Left lung (tissue), 10 donors: ENCODE results near the gene DPF1. TPM values are rescaled to one million over a fixed set of nuclear protein-coding genes. Genes with fewer than 3 reads are reported as not detected.

Experiments used
- ATAC-seq: fragments of 200-7000 bp; cut with Tn5 transposase; one replicate; pipeline ENCODE4 v1.9.1; 2020; ENCODE audit warnings: moderate library complexity
- DNase-seq, 4 donors: peaks; one replicate each; pipeline ENCODE4 v3.0.0-alpha.2; 2013 to 2020
- H3K27ac ChIP-seq, 2 donors: fragments of 200-600 bp; sonication (generic) in 1 of 2; one replicate each; pipeline versions ENCODE4 v1.5.0 to v1.8.0; 2020 to 2021
- H3K27me3 ChIP-seq, 2 donors: fragments of 200-600 bp; sonication (generic) in 1 of 2; one replicate each; pipeline versions ENCODE4 v1.5.0 to v1.8.0; 2020 to 2021
- H3K36me3 ChIP-seq, 2 donors: fragments of 200-600 bp; sonication (generic) in 1 of 2; one replicate each; pipeline versions ENCODE4 v1.5.0 to v1.8.0; 2020 to 2021
- H3K4me1 ChIP-seq, 2 donors: fragments of 200-600 bp; one replicate each; pipeline ENCODE4 v1.8.0; 2021
- H3K4me3 ChIP-seq, 2 donors: fragments of 200-600 bp; sonication (generic) in 1 of 2; one replicate each; pipeline versions ENCODE4 v1.5.0 to v1.8.0; 2020 to 2021; ENCODE audit warnings: mild to moderate bottlenecking in 1 of 2
- H3K9me3 ChIP-seq, 2 donors: fragments of 200-600 bp; sonication (generic) in 1 of 2; one replicate each; pipeline versions ENCODE4 v1.5.0 to v1.8.0; 2020 to 2021
- intact Hi-C, 2 donors: fragments of 100-400 bp; cut with DNase I; formaldehyde crosslinking; loops; one replicate each; pipeline versions ENCODE4 v1.11.2 to v1.14.2; 2022
- polyA plus RNA-seq, 6 donors: library from polyadenylated mRNA; unstranded; fragments of 120-200 nt; gene quantifications; one replicate each; pipeline ENCODE4 v1.2.1, GENCODE V29; 2013; ENCODE audit not compliant: insufficient read length in 6 of 6
- total RNA-seq, 2 donors: library from RNA; stranded (reverse); fragmentation: NEBNext Ultra II Directional; extraction: Animal tissue kit (Norgen Biotek cat#: 25700); gene quantifications; one replicate each; pipeline ENCODE4 v1.2.1, GENCODE V29; 2021
- TF ChIP-seq, protein P1 (sequence below), 2 donors: fragments of 200-600 bp; sonication (generic) in 1 of 2; IDR thresholded peaks; one replicate each; pipeline versions ENCODE4 v1.5.0 to v1.8.0; 2021; ENCODE audit warnings: antibody characterized with exemption in 2 of 2
- donor health status: DM: no; HTN: yes; CAD: no.
- donor health status: DM: no; HTN: no; CAD: no.

The DPF1 gene
- total and polyA plus RNA-seq, 8 donors = 0.39 to 4.3 (median 2.9) TPM

DNA sequence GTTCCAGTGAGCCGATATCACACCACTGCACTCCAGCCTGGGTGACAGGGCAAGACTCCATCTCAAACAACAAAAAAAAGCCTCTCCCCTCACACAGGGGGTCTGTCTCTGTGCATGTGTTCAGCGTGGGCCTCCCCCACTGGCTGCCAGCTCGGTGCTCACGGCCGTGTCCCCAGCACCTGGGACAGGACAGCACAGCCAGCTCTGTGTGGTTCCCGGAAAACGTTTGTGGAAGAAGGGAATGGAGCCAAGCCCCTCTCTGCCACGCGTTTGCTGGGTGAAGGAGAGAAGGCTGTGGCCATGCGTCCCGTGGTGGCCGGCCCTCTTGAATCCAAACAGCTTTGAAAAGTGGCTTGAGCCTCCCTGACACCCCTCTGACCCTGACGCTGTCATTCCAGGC is 32.3 kb downstream of the DPF1 start:
- ATAC-seq = no peak
- H3K4me3 ChIP-seq = no peak overlapping the region
- TF ChIP-seq, protein P1, sequence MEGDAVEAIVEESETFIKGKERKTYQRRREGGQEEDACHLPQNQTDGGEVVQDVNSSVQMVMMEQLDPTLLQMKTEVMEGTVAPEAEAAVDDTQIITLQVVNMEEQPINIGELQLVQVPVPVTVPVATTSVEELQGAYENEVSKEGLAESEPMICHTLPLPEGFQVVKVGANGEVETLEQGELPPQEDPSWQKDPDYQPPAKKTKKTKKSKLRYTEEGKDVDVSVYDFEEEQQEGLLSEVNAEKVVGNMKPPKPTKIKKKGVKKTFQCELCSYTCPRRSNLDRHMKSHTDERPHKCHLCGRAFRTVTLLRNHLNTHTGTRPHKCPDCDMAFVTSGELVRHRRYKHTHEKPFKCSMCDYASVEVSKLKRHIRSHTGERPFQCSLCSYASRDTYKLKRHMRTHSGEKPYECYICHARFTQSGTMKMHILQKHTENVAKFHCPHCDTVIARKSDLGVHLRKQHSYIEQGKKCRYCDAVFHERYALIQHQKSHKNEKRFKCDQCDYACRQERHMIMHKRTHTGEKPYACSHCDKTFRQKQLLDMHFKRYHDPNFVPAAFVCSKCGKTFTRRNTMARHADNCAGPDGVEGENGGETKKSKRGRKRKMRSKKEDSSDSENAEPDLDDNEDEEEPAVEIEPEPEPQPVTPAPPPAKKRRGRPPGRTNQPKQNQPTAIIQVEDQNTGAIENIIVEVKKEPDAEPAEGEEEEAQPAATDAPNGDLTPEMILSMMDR (IDR thresholded peaks at IDR 0.05) = no peak
- peak in 1 of 4 donors; percentile 51 for DNase-seq
- intact Hi-C loops = no loop called here
- no peaks in the 10 kb centered on the region for H3K9me3 ChIP-seq
- H3K36me3 ChIP-seq = peaks cover 0 to 28% of the 10 kb centered on the region in 2 donors
- H3K27ac ChIP-seq = no peak overlapping the region
- no peaks in the 10 kb centered on the region for H3K4me1 ChIP-seq
- no peaks in the 10 kb centered on the region for H3K27me3 ChIP-seq

DNA sequence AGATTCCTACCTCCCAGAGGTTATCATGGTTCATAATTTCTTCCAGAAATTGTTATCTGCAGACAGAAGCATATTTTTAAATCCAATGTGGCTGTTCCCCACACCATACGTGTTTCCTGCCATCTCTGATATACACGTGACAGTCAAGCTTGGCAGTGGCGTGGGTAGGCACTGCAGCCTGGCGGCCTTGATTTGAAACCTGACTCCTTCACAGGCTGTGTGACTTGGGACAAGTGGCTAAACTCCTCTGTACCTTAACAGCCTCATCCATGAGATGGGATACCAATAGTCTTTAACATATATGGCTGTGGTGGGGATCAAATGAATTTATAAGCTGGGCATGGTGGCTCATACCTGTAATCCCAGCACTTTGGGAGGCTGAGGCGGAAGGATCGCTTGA is 33.2 kb downstream of the DPF1 start:
- DNase-seq (no peak), ATAC-seq (no peak)
- peaks cover 0 to 28% of the 10 kb centered on the region in 2 donors for H3K36me3 ChIP-seq
- no peak overlapping the region for H3K27ac ChIP-seq
- no peaks in the 10 kb centered on the region for H3K9me3 ChIP-seq
- TF ChIP-seq, protein P1 (IDR thresholded peaks at IDR 0.05) = no peak
- intact Hi-C loops = no loop called here
- H3K27me3 ChIP-seq = no peaks in the 10 kb centered on the region
- H3K4me1 ChIP-seq = no peaks in the 10 kb centered on the region
- no peak overlapping the region for H3K4me3 ChIP-seq

DNA sequence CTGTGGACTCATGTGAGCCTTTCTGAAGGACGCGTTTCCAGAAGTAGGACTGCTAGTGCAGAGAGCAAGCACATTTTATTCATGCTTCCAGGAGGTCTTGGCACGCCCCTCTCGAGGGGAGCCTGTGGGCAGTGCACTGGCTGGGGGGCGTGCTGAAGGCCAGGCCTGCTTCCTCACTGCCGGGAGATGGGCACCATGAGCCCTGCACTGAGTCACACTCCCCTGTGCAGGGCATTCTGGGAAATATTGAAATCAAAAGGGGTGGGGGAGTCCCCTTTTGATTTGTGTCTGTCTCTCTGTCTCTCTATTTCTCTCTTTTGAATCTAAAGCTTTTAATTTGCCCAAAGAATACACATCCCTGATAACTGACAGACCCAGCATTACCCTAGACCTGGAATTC is 34.0 kb downstream of the DPF1 start:
- H3K4me1 ChIP-seq = no peaks in the 10 kb centered on the region
- TF ChIP-seq, protein P1 (IDR thresholded peaks at IDR 0.05) = no peak
- no peak for DNase-seq
- ATAC-seq = no peak
- peaks cover 0 to 31% of the 10 kb centered on the region in 2 donors for H3K36me3 ChIP-seq
- H3K27me3 ChIP-seq = no peaks in the 10 kb centered on the region
- H3K27ac ChIP-seq = no peak overlapping the region
- H3K4me3 ChIP-seq = no peak overlapping the region
- intact Hi-C loops = no loop called here
- no peaks in the 10 kb centered on the region for H3K9me3 ChIP-seq

DNA sequence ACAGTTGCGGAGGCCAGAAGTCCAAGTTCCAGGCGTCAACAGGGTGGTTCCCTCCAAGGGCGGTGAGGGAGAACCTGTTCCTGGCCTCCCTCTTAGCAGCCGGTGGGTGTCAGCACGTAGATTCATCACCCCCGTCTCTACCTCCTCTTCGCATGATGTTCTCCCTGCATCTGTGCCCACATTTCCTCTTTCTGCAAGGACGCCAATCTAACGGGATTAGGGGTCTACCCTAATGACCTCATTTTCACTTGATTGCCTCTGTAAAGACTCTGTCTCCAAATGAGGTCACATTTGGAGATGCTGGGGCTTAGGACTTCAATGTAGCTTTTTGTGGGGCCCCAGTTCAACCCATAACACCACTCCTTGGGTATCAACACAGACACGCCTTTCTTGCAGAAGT is 38.5 kb downstream of the DPF1 start:
- H3K4me3 ChIP-seq = no peak overlapping the region
- no peak for DNase-seq
- no peaks in the 10 kb centered on the region for H3K4me1 ChIP-seq
- H3K27ac ChIP-seq = no peak overlapping the region
- intact Hi-C loops = no loop called here
- ATAC-seq = no peak
- H3K9me3 ChIP-seq = peaks cover 0 to 2% of the 10 kb centered on the region in 2 donors
- no peaks in the 10 kb centered on the region for H3K27me3 ChIP-seq
- TF ChIP-seq, protein P1 (IDR thresholded peaks at IDR 0.05) = no peak
- H3K36me3 ChIP-seq = peaks cover 0 to 34% of the 10 kb centered on the region in 2 donors

DNA sequence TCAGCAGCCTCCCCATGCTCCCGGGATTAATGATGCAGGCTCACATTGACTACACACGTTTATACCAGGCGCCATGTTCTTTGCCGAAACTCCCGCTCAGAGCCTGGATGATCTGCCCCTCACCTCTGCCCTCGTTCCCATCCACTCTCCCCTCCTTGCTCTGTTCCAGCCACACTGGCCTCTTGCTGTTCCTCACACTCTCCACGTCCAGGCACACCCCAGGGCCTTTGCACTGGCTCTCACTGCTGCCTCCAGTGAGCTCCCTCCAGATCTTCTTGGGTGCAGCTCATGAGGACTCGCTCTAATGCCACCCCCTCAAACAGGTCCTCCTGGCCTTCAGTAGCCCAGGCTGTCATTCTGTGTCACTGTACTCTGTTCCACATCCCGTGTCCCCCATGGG is 39.2 kb downstream of the DPF1 start:
- intact Hi-C loops = no loop called here
- no peak for ATAC-seq
- Histone ChIP-seq H3K4me3 (no peak overlapping the region), H3K27ac (no peak overlapping the region), H3K27me3 (no peaks in the 10 kb centered on the region), H3K4me1 (no peaks in the 10 kb centered on the region), H3K36me3 (peaks cover 0 to 42% of the 10 kb centered on the region in 2 donors), H3K9me3 (peaks cover 4 to 10% of the 10 kb centered on the region in 2 donors)
- TF ChIP-seq, protein P1 (IDR thresholded peaks at IDR 0.05) = no peak
- DNase-seq = no peak
